Left hindlimb (tissue), 1 donor: ENCODE results near the gene CYP4A11.
"Not testable (repeated sequence)": the region's sequence is repeated elsewhere in the genome, so short reads cannot be mapped to it uniquely, and the experiment has no call there.

Experiments used
- DNase-seq: peaks from one replicate; pipeline ENCODE4 v3.0.0-alpha.2; 2018

Gene CYP4A11

GRCh38 chr1:46941135-46941694, at the start of gene CYP4A11:
CYP4A11 (minus strand) TSS chr1:46941476; CDS start chr1:46941433, 43 bp downstream.
- DNase-seq: no peak

GRCh38 chr1:46990541-46990940, 49.3 kb upstream of the CYP4A11 start:
- DNase-seq: not testable (repeated sequence)

DNA sequence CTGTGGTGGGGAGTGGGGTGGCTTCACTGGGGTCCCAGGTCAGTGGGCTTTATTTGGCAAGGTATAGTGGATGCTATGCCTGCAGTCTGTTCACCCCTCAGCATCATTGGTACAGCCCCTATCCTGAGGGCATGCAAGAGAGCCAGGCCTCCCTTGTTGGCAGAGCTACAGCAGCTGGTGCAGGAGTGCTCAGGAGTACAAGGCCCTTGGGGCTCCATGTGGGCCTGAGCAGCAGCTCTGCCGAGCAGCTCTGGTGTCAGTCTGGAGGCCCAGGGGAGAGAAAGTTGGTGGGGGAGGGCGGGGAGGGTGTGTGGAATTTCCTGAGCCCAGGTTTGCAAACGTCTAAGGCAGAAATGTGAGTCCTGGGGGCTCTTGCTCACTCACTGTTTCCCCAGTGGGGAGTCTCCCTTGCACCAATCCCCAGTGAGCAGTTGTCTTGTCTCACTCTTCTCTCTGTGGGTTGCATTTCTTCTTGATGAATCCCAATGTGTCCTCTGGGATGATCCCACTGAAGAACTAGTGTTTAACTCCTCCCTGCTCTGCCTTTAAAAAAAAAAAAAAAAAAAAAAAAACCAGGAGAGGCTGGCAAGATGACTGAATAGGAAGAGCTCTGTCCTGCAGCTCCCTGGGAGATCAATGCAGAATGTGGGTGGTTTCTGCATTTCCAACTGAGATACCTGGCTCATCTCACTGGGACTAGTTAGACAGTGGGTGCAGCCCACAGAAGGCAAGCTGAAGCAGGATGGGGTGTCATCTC, 42.7 kb upstream of the CYP4A11 start:
- no peak for DNase-seq

GRCh38 chr1:46983166-46983829, 42.0 kb upstream of the CYP4A11 start:
- no peak for DNase-seq

GRCh38 chr1:46969014-46969619, 27.8 kb upstream of the CYP4A11 start:
- no peak for DNase-seq

DNA sequence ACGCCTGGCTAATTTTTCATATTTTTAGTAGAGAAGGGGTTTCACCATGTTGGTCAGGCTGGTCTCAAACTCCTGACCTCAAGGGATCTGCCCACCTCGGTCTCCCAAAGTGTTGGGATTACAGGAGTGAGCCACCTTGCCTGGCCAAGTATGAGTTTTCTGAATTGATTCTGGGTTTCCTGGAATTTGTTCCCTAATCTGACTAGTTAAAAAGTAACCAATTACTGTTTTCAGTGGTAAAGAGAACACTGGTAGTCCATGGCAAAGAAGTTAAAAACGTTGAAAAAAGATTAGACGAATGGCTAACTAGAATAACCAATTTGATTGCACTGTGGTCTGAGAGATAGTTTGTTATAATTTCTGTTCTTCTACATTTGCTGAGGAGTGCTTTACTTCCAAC, 21.0 kb upstream of the CYP4A11 start:
- DNase-seq: not testable (repeated sequence)

DNA sequence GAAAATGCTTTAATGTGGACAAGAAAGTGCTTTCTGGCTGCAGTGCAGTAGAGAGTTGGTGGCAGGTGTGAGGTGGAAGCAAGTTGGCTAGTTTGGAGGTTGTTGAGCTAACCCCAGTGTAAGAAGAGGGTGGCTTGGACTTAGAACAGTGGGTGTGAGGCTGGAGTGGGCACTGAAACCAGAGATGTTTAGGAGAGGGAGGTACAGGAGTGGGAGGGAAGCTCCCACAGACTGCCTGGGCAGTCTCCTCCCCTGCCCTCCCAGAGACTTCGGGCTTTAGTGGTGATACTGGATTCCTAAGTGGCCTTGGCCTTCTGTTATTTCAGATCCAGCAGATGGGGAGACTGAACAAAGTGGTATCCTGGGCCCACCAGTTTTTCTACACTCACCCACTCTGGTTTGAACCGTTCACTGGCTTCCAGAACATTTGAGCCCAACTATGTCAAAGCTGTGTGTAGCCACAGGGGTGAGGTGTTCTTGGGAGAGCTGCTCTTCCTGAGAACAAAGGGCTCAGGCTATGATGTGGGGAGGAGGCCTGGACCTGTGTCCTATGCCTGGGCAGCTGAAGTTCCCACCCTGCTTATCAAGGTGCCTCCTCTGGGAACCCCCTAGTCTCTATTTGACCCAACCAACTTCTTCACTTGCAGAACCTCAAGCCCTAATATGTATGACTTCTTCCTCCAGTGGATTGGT, 19.9 kb upstream of the CYP4A11 start:
- DNase-seq: no peak

GRCh38 chr1:46960250-46960649, 19.0 kb upstream of the CYP4A11 start:
- no peak for DNase-seq

DNA sequence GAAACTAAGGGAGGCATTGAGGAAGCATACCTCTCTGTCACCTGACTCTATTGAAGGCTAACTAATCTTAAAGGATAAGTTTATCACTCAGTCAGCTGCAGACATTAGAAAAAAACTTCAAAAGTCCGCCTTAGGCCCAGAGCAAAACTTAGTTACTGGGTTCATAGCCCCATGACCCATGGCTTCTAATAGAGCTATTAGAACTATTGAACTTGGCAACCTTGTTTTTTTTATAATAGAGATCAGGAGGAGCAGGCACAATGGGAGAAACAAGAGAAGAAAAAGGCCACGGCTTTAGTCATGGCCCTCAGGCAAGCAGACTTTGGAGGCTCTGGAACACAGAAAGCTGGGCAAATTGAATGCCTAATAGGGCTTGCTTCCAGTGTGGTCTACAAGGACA, 13.8 kb upstream of the CYP4A11 start:
- DNase-seq: not testable (repeated sequence)

DNA sequence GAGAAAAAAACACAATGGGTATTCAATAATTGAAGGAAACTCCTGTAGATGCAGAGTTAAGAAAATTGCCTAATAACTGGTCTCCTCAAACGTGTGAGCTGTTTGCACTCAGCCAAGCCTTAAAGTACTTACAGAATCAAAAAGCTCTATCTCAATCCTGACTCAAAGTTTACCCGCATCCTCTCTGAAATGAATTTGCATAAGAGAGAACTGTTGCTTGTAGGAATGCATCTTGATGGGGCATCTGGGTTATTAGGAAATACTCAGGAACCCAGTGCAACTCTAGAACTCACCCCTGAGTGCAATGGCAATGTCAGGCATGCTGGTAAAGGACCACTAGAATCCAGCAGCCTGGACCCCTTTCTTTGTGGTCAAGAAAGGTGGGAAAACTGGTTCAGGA, 12.6 kb upstream of the CYP4A11 start:
- DNase-seq: not testable (repeated sequence)

DNA sequence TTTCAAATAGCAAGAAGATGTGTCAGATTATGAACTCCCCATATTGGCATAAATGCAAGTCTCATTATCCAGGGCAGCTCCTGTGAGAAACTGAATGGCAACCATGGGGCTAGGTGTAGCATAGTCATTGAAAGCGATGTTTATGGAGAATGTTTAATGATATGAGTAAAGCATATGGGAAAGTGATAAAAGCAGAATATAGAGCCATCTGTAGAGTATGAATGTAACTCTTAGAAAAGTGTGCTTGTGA, 8.1 kb upstream of the CYP4A11 start:
- DNase-seq: not testable (repeated sequence)

DNA sequence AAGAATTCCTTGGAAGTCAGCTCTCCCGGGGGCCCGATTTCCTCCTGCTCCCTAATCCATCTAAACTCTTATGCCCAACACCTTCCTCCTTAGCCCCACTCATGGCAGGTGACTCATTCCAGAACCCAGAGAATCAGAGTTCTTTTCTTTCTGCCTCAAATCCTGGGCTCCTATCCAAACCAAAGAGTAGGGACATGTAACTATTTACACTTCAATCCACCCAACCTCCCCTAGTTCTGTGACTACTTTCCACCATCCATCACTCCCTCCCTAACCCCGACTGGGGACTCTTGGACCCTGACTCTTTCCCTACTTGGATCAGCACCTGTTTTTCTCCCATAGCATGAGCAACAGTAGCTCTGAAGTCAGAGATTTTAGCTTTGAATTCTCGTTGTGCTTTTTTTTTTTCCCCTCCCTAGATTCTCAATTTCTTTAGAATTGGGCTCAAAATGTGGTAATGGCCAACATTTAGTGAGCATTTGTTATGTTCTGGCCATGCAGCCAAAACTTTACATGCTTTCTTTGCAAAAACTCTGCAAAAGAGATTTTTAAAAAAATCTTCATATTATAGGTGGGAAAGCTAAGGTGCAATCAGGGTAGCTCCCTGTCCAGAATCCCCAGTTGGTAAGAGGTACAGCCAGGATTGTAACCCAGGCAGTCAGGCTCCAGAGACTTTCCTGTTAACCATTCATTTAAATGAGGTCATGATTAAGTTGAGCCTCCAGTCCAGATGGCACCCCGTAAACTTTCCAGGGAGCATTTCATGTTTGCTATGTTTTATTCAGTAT, 7.5 kb upstream of the CYP4A11 start:
- no peak for DNase-seq

- not testable (repeated sequence) for DNase-seq
Measured at GRCh38 chr1:46947706-46948105, 6.4 kb upstream of the CYP4A11 start.

GRCh38 chr1:46942086-46942485, 810 bp upstream of the CYP4A11 start:
- DNase-seq: no peak

GRCh38 chr1:46940307-46940706, 969 bp downstream of the CYP4A11 start:
- DNase-seq: no peak

DNA sequence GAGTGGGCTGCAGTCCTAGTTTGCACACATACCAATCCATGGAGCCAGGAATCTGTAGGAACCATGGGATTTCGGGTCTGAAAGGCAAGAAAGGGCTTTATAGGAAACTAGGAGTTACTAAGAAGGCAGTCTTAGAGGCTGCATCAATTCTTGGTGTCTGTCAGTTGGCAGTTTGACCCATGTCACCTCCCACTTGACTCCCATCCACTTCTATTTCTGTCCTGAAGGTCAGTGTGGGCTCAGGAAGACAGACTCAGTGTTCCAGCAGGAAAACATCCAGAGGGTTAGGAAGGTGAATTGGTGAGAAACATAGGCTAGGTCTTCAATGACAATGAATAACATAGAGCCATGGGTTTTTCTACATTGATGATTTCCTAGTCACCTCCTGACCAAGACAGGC, 4.0 kb downstream of the CYP4A11 start:
- no peak for DNase-seq

DNA sequence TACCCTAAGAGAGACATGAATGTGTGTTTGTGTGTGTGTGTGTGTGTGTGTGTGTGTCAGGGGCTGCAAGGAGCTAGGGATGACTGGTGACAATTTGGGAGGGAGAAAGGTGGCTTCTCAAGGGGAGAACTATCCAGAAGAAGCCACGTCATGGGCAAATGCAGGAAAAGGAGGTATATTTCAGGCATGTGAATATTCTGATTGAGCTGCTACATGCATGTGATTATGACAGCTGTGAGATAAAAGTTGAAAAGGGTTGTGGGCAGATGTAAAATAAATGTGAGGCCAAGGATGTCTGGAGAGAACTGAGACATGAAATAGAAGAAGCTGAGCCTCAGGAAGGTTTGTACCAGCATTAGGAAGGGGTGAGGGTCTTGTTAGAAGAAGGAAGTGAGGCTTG, 4.5 kb downstream of the CYP4A11 start:
- DNase-seq: no peak

DNA sequence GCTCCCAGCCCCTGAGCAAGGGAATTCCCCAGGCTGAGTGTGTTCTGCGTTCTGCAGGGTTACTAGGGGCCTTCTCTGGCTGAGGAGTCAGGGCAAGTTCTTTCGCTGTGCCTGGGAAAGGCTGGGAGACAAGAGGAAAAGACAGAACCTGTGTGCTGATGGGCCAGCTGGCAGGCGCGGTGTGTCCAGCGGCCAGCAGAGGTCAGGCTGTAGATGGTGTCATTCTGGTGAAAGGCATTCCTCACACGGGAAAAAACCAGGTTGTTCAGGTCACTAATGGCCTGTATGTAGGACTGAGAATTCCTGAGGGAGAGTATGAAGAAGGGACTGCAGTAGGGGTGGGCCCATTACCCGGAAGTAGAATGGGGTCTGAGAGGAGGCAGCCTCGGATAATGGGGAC, 6.4 kb downstream of the CYP4A11 start:
- not testable (repeated sequence) for DNase-seq

DNA sequence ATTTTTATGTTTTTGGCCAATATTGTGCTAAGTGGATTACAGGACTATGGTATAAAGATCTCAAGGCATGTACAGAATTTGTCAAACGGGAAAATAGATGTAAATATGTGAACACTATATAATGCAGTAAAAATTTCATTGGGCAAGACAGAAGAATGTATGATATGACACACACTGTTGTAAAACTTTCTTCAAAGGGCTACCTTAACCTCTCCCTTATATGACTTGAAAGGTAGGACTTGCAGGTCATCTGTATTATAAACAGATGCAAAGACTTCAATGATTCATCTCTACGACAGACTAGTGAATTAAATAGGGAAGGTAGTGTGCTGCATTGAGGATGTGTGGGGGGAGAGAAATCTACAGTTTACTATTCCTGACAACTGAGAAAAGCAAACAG, 9.3 kb downstream of the CYP4A11 start:
- not testable (repeated sequence) for DNase-seq

GRCh38 chr1:46931151-46931550, 10.1 kb downstream of the CYP4A11 start:
- DNase-seq: no peak

GRCh38 chr1:46927249-46927835, 13.9 kb downstream of the CYP4A11 start:
- no peak for DNase-seq

- DNase-seq: no peak
Measured at GRCh38 chr1:46910790-46911189, 30.5 kb downstream of the CYP4A11 start.
